ENCODE data around the gene NEURL1B. TPM values are rescaled to one million over a fixed set of nuclear protein-coding genes. Genes with fewer than 3 reads are reported as not detected.

The NEURL1B gene
- total RNA-seq, 1 donor from 2014 or later: 9.8 TPM

GRCh38 chr5:172667786-172668593 is 26.9 kb downstream of the NEURL1B start:
- H3K36me3 ChIP-seq (ENCODE audit: insufficient read depth, low read length): no peaks in the 10 kb centered on the region
- H3K4me2 ChIP-seq (ENCODE audit: low read length): no peak overlapping the region
- TF ChIP-seq EZH2 (IDR thresholded peaks at IDR 0.05; ENCODE audit: insufficient read depth, low read length) (no peak), CTCF (IDR thresholded peaks at IDR 0.05; ENCODE audit: insufficient read depth, low read depth, low read length) (no peak)
- no peak overlapping the region for H3K9ac ChIP-seq (ENCODE audit: low read length)
- H3K9me3 Mint-ChIP-seq (ENCODE audit: unreplicated experiment): no peaks in the 10 kb centered on the region
- H3K4me1 ChIP-seq (ENCODE audit: insufficient read depth, low read length): no peaks in the 10 kb centered on the region
- no peak overlapping the region for H3K27ac ChIP-seq (ENCODE audit: low read depth, low read length)
- FAIRE-seq (no peak), DNase-seq (ENCODE audit: low read depth) (no peak)
- H3K4me1 Mint-ChIP-seq (ENCODE audit: low read depth, unreplicated experiment): peaks cover 11% of the 10 kb centered on the region
- H2AFZ ChIP-seq (ENCODE audit: low read depth, low read length): no peak overlapping the region
- H3K27ac Mint-ChIP-seq (ENCODE audit: unreplicated experiment): no peak overlapping the region
- no peaks in the 10 kb centered on the region for H3K9me3 ChIP-seq (ENCODE audit: insufficient read depth, low read depth, low read length)
- no peak overlapping the region for H3K4me3 ChIP-seq (ENCODE audit: insufficient read depth, low read depth, low read length)
- peaks cover 17% of the 10 kb centered on the region for H3K27me3 Mint-ChIP-seq (ENCODE audit: low read depth, unreplicated experiment)
- H3K4me3 Mint-ChIP-seq (ENCODE audit: unreplicated experiment): no peak overlapping the region
- H4K20me1 ChIP-seq (ENCODE audit: insufficient read depth, low read length): no peaks in the 10 kb centered on the region
- no peaks in the 10 kb centered on the region for H3K79me2 ChIP-seq (ENCODE audit: insufficient read depth, low read length)
- peaks cover 3% of the 10 kb centered on the region for H3K27me3 ChIP-seq (ENCODE audit: insufficient read depth, low read length)
- H3K36me3 Mint-ChIP-seq (ENCODE audit: low read depth, unreplicated experiment): peaks cover 7% of the 10 kb centered on the region

GRCh38 chr5:172668594-172669071 is 27.6 kb downstream of the NEURL1B start:
- no peak overlapping the region for H3K4me2 ChIP-seq (ENCODE audit: low read length)
- H3K36me3 ChIP-seq (ENCODE audit: insufficient read depth, low read length): no peaks in the 10 kb centered on the region
- H3K9me3 ChIP-seq (ENCODE audit: insufficient read depth, low read depth, low read length): no peaks in the 10 kb centered on the region
- H3K4me3 ChIP-seq (ENCODE audit: insufficient read depth, low read depth, low read length): no peak overlapping the region
- DNase-seq (ENCODE audit: low read depth): no peak
- no peak overlapping the region for H2AFZ ChIP-seq (ENCODE audit: low read depth, low read length)
- no peaks in the 10 kb centered on the region for H3K79me2 ChIP-seq (ENCODE audit: insufficient read depth, low read length)
- Mint-ChIP-seq H3K4me3 (ENCODE audit: unreplicated experiment) (no peak overlapping the region), H3K9me3 (ENCODE audit: unreplicated experiment) (no peaks in the 10 kb centered on the region), H3K27me3 (ENCODE audit: low read depth, unreplicated experiment) (peaks cover 17% of the 10 kb centered on the region), H3K27ac (ENCODE audit: unreplicated experiment) (no peak overlapping the region), H3K4me1 (ENCODE audit: low read depth, unreplicated experiment) (peaks cover 11% of the 10 kb centered on the region), H3K36me3 (ENCODE audit: low read depth, unreplicated experiment) (peaks cover 7% of the 10 kb centered on the region)
- H3K9ac ChIP-seq (ENCODE audit: low read length): no peak overlapping the region
- TF ChIP-seq CTCF (IDR thresholded peaks at IDR 0.05; ENCODE audit: insufficient read depth, low read depth, low read length) (no peak), EZH2 (IDR thresholded peaks at IDR 0.05; ENCODE audit: insufficient read depth, low read length) (no peak)
- H3K4me1 ChIP-seq (ENCODE audit: insufficient read depth, low read length): no peaks in the 10 kb centered on the region
- no peaks in the 10 kb centered on the region for H4K20me1 ChIP-seq (ENCODE audit: insufficient read depth, low read length)
- no peak for FAIRE-seq
- no peak overlapping the region for H3K27ac ChIP-seq (ENCODE audit: low read depth, low read length)
- H3K27me3 ChIP-seq (ENCODE audit: insufficient read depth, low read length): peaks cover 3% of the 10 kb centered on the region
